K562 (cell line): ENCODE measurements around the gene COPG2. TPM values are rescaled to one million over a fixed set of nuclear protein-coding genes. Genes with fewer than 3 reads are reported as not detected.

ENCODE experiments used
- ATAC-seq: fragments of 200-7000 bp; cut with Tn5 transposase; 3 replicates; pipeline ENCODE4 v1.9.1; 2020; ENCODE audit warnings: moderate library complexity
- BruUV-seq: library from RNA; stranded (reverse); fragments of 400-500 nt; replicated peaks from 2 replicates; lab custom pipeline; 2021; lab: Mats Ljungman, UMichigan
- CTCF ChIA-PET: fragments of 300-600 bp; formaldehyde crosslinking; extraction: SDS; loops from one replicate; lab custom pipeline; 2021; ENCODE audit warnings: low intra/inter-chr PET ratio; lab: Yijun Ruan, JAX
- POLR2A ChIA-PET: fragments of 300-600, 350-650 bp; sonication (Branson Sonifier 250); formaldehyde crosslinking; extraction: SDS; loops from one replicate; lab custom pipeline; 2021; ENCODE audit warnings: antibody characterized with exemption, inconsistent platforms; lab: Yijun Ruan, JAX
- DNase-seq, 4 experiments: peaks; one replicate each; pipeline versions ENCODE4 v3.0.0 to v3.0.0-alpha.2; 2011 to 2018; ENCODE audit warnings: low spot score in 3 of 4, mixed read lengths in 3 of 4; ENCODE audit errors: extremely low read depth in 1 of 4
- FAIRE-seq: peaks from 2 replicates; lab custom pipeline; 2011; peaks lifted over from hg19 to GRCh38; lab: Jason Lieb, UNC
- H2AFZ ChIP-seq: 2 replicates; pipeline ENCODE4 v1.6.0; 2011; ENCODE audit warnings: low read depth, low read length, control low read depth, inconsistent platforms
- H3K27ac ChIP-seq: fragments of 200-600 bp; 3 replicates; pipeline ENCODE4 v1.8.0; 2011; ENCODE audit warnings: low read depth, mild to moderate bottlenecking, control low read depth, inconsistent platforms, low read length, moderate library complexity, mixed read lengths; ENCODE audit errors: extremely low read depth
- H3K27me3 ChIP-seq, 2 experiments: fragments of 300-600 bp in 1 of 2; 2 replicates in 1 of 2; 3 replicates in 1 of 2; pipeline versions ENCODE4 v1.6.0 to v1.8.0; 2011; ENCODE audit warnings: inconsistent platforms in 2 of 2, low read length in 2 of 2, mild to moderate bottlenecking in 1 of 2, mixed read lengths in 1 of 2, moderate library complexity in 1 of 2; ENCODE audit not compliant: control insufficient read depth in 2 of 2, insufficient read depth in 2 of 2
- H3K36me3 ChIP-seq: fragments of 300-600 bp; 3 replicates; pipeline ENCODE4 v1.8.0; 2011; ENCODE audit warnings: mild to moderate bottlenecking, low read length, inconsistent platforms; ENCODE audit not compliant: control insufficient read depth, insufficient read depth
- H3K4me1 ChIP-seq, 2 experiments: fragments of 200-600 bp in 1 of 2; replicated peaks in 1 of 2; 2 replicates in 1 of 2; 3 replicates in 1 of 2; pipeline versions ENCODE4 v1.5.1 to v1.8.0; 2011; ENCODE audit warnings: inconsistent platforms in 2 of 2, low read length in 2 of 2, mild to moderate bottlenecking in 1 of 2, mixed read lengths in 1 of 2, moderate library complexity in 1 of 2; ENCODE audit not compliant: control insufficient read depth in 2 of 2, insufficient read depth in 2 of 2
- H3K4me2 ChIP-seq: 2 replicates; pipeline ENCODE4 v1.6.1; 2011; ENCODE audit warnings: low read length, control low read depth, inconsistent platforms, mixed read lengths; ENCODE audit not compliant: insufficient read depth
- H3K4me3 ChIP-seq: fragments of 200-600 bp; sonication (generic), shearing (Covaris generic); 2 replicates; pipeline ENCODE4 v1.5.1; 2016; ENCODE audit warnings: control low read depth, inconsistent platforms
- H3K79me2 ChIP-seq: fragments of 200-600 bp; 3 replicates; pipeline ENCODE4 v1.8.0; 2011; ENCODE audit warnings: low read length, inconsistent platforms; ENCODE audit not compliant: control insufficient read depth, insufficient read depth
- H3K9ac ChIP-seq, 2 experiments: 2 replicates each; pipeline versions ENCODE4 v1.6.0 to v1.6.1; 2011; ENCODE audit warnings: low read depth in 2 of 2, low read length in 2 of 2, control low read depth in 1 of 2, inconsistent platforms in 1 of 2, mild to moderate bottlenecking in 1 of 2, mixed read lengths in 1 of 2; ENCODE audit not compliant: insufficient read depth in 1 of 2
- H3K9me1 ChIP-seq: one replicate; pipeline ENCODE4 v1.6.0; 2011; ENCODE audit warnings: inconsistent platforms, mild to moderate bottlenecking, low read length, moderate library complexity; ENCODE audit not compliant: control insufficient read depth, insufficient read depth
- H3K9me3 ChIP-seq: replicated peaks from 2 replicates; pipeline ENCODE4 v1.5.1; 2011; ENCODE audit warnings: low read depth, low read length, inconsistent platforms; ENCODE audit not compliant: control insufficient read depth, insufficient read depth
- H4K20me1 ChIP-seq: replicated peaks from 2 replicates; pipeline ENCODE4 v1.6.1; 2011; ENCODE audit warnings: low read length, inconsistent platforms, mixed read lengths; ENCODE audit not compliant: control insufficient read depth, insufficient read depth
- ATF1 ChIP-seq, 2 experiments: fragments of 450-650 bp in 1 of 2; IDR thresholded peaks; 2 replicates each; pipeline ENCODE4 v1.6.1; 2016; ENCODE audit warnings: missing compliant biosample characterization in 1 of 2, missing genetic modification characterization in 1 of 2
- CREBBP ChIP-seq: IDR thresholded peaks from one replicate; pipeline ENCODE4 v1.6.1; 2012; ENCODE audit warnings: low read depth, mild to moderate bottlenecking, control low read depth, inconsistent platforms, low read length
- ETV1 ChIP-seq: fragments of 450-650 bp; conservative IDR thresholded peaks from 2 replicates; pipeline ENCODE4 v1.6.1; 2016; ENCODE audit warnings: missing genetic modification characterization, control low read depth, low read depth, missing compliant biosample characterization
- FOS ChIP-seq: IDR thresholded peaks from 3 replicates; pipeline ENCODE4 v1.6.1; 2011; ENCODE audit not compliant: insufficient read length; ENCODE audit errors: extremely low read depth
- OTX1 ChIP-seq: fragments of 450-650 bp; formaldehyde crosslinking; IDR thresholded peaks from 2 replicates; pipeline ENCODE4 v1.4.0; 2022; ENCODE audit warnings: mild to moderate bottlenecking
- SMC3 ChIP-seq: conservative IDR thresholded peaks from 2 replicates; pipeline ENCODE4 v1.6.1; 2011; ENCODE audit warnings: low read depth, low read length, improper control_type of control experiment; ENCODE audit not compliant: insufficient read depth
- WGBS: fragments of 100-300 bp; shearing (Covaris generic); methylation state at CpG from one replicate; pipeline ENCODE4 v1.1.6; 2016; ENCODE audit warnings: low coverage, mixed read lengths; ENCODE audit not compliant: insufficient coverage; ENCODE audit errors: missing lambda C conversion rate; 5-methylcytosine and 5-hydroxymethylcytosine counted together
- in situ Hi-C: fragments of 300-500 bp; cut with MboI; formaldehyde crosslinking; loops from 4 replicates; pipeline ENCODE4 v1.15.0; 2018; ENCODE audit warnings: inconsistent platforms, mixed read lengths
- intact Hi-C: fragments of 100-400 bp; cut with micrococcal nuclease; formaldehyde crosslinking; loops from 2 replicates; pipeline ENCODE4 v1.14.2; 2022
- polyA plus RNA-seq, 8 experiments: library from polyadenylated mRNA; depleted of rRNA in 4 of 8; stranded (reverse) in 5 of 8; unstranded in 3 of 8; fragments of >200 nt; fragmentation: Nextera tagmentation in 2 of 8; fragmentation: Illumina TruSeq in 1 of 8; extraction: Ambion mirVana in 2 of 8; extraction: Trizol in 1 of 8; gene quantifications; 2 replicates each; pipeline versions ENCODE4 v1.2.1 to v1.2.3, GENCODE V29; 2011 to 2014; ENCODE audit warnings: inconsistent platforms in 1 of 8, missing spikeins in 1 of 8
- total RNA-seq, 7 experiments: library from RNA; depleted of rRNA in 6 of 7; stranded (reverse); fragments of >200 nt in 6 of 7; fragmentation: Illumina TruSeq in 2 of 7; extraction: Trizol in 2 of 7; gene quantifications; 2 replicates each; pipeline versions ENCODE4 v1.2.1 to v1.2.3, GENCODE V29; 2011 to 2021; ENCODE audit warnings: low replicate concordance in 1 of 7
- TF ChIP-seq, protein P1 (sequence below), 3 experiments: IDR thresholded peaks in 2 of 3; conservative IDR thresholded peaks in 1 of 3; 2 replicates each; pipeline ENCODE4 v1.5.1; 2011 to 2012; ENCODE audit warnings: low read length in 3 of 3, mild to moderate bottlenecking in 3 of 3, control low read depth in 2 of 3, improper control_type of control experiment in 1 of 3, inconsistent platforms in 1 of 3, low read depth in 1 of 3, mixed read lengths in 1 of 3, moderate library complexity in 1 of 3; ENCODE audit not compliant: insufficient read depth in 2 of 3

Gene COPG2
- total and polyA plus RNA-seq, 9 of the 15 experiments (the other 6 are each of a cell fraction or from before 2014, with no cell fraction given): 6.6 to 104 (median 32.5) TPM

DNA sequence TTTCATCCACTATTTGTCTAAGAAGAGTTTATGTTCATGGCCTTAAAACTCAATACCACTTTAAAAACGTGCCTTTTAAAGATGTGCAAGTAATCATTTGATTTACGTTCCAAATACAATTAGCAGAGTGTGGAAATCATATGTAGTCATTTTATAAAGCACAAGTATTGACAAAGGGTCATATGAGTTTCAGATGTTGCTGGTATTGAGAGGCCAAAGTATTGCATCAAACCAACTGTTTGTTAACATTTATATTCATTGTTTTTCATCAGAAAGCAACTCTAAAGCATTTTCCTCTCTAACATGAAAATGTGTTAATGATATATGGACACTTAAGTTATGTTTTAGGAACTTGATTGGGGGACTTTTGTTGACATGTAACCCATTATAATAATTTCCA, 29.3 kb upstream of the COPG2 start:
- intact Hi-C loops (loop anchor here (2.0 to 10.0 kb wide), 3 partner anchors 61 to 456 kb away; no protein-coding TSS in a partner anchor), in situ Hi-C loops (no loop called here)
- WGBS: 4% methylated on average over 2 of the region's 2 CpGs
- no peak for TF ChIP-seq OTX1
- no peak overlapping the region for H3K27ac ChIP-seq
- no peaks in the 10 kb centered on the region for H4K20me1 ChIP-seq
- no peak overlapping the region for H3K4me2 ChIP-seq
- no TSS peak for BruUV-seq
- H3K4me1 ChIP-seq: no peaks in the 10 kb centered on the region
- no peaks in the 10 kb centered on the region for H3K9me3 ChIP-seq
- no peaks in the 10 kb centered on the region for H3K36me3 ChIP-seq
- H3K4me3 ChIP-seq: no peak overlapping the region
- no peak for ATAC-seq
- H3K9me1 ChIP-seq: no peaks in the 10 kb centered on the region
- no peak overlapping the region for H3K9ac ChIP-seq
- no peak for FAIRE-seq
- peaks cover 0 to 4% of the 10 kb centered on the region in 2 experiments; a peak in 2 of 5 replicates for H3K27me3 ChIP-seq
- POLR2A ChIA-PET: no interaction called here
- no peak for DNase-seq
- CTCF ChIA-PET: interaction anchor here (0.7 kb wide), 1 partner anchor 626 kb away, joined by 3 read pairs; no protein-coding TSS in a partner anchor
- no peak overlapping the region for H2AFZ ChIP-seq
- no peaks in the 10 kb centered on the region for H3K79me2 ChIP-seq

DNA sequence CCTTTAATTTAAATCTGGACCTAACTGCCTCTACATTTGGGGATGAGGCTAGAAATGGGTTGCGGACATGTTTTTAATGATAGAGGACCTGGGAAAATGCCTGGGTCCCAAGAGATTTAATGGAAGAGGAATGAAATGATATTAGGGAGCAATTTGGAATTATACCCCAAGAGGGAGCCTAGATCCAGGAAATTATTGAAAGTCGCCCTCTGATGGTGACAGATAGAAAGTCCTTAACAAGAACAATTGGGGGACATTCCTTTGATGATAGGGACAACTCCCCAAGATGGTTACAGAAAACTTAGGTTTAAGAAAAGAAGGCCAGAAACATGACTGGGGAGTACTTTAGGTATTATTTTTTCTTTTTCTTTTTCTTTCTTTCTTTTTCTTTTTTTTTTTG, 27.3 kb upstream of the COPG2 start:
- Histone ChIP-seq H3K36me3 (no peaks in the 10 kb centered on the region), H3K9me3 (no peaks in the 10 kb centered on the region), H3K9me1 (no peaks in the 10 kb centered on the region), H3K27me3 (peaks cover 0 to 4% of the 10 kb centered on the region in 2 experiments; a peak in 2 of 5 replicates), H3K4me2 (no peak overlapping the region), H3K27ac (no peak overlapping the region), H3K4me3 (no peak overlapping the region), H4K20me1 (no peaks in the 10 kb centered on the region), H3K9ac (no peak overlapping the region), H2AFZ (no peak overlapping the region), H3K79me2 (no peaks in the 10 kb centered on the region), H3K4me1 (no peaks in the 10 kb centered on the region)
- no peak for FAIRE-seq
- in situ Hi-C loops (no loop called here), intact Hi-C loops (loop anchor here (5.0 to 10.0 kb wide), 2 partner anchors 211 to 454 kb away; no protein-coding TSS in a partner anchor)
- 17% methylated on average over 2 of the region's 2 CpGs for WGBS
- ChIA-PET POLR2A (no interaction called here), CTCF (interaction anchor here (0.7 to 1.6 kb wide), 2 partner anchors 135 to 624 kb away, joined by 4 to 15 read pairs; no protein-coding TSS in a partner anchor)
- peak; percentile 80 for ATAC-seq
- no TSS peak for BruUV-seq
- peak; percentile 36 to 62 (median 50) for DNase-seq
- TF ChIP-seq, protein P1, sequence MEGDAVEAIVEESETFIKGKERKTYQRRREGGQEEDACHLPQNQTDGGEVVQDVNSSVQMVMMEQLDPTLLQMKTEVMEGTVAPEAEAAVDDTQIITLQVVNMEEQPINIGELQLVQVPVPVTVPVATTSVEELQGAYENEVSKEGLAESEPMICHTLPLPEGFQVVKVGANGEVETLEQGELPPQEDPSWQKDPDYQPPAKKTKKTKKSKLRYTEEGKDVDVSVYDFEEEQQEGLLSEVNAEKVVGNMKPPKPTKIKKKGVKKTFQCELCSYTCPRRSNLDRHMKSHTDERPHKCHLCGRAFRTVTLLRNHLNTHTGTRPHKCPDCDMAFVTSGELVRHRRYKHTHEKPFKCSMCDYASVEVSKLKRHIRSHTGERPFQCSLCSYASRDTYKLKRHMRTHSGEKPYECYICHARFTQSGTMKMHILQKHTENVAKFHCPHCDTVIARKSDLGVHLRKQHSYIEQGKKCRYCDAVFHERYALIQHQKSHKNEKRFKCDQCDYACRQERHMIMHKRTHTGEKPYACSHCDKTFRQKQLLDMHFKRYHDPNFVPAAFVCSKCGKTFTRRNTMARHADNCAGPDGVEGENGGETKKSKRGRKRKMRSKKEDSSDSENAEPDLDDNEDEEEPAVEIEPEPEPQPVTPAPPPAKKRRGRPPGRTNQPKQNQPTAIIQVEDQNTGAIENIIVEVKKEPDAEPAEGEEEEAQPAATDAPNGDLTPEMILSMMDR (IDR thresholded peaks at IDR 0.05 in 2 of 3, conservative IDR thresholded peaks at IDR 0.05 in 1 of 3; ENCODE audit: insufficient read depth in 2 of 3, low read depth in 1 of 3, low read length in 3 of 3): peak; percentile 76 to 99 (median 99)
- TF ChIP-seq FOS (no peak), ATF1 (CRISPR knock-in tag; IDR thresholded peaks at IDR 0.05) (no peak), ATF1 (tag; IDR thresholded peaks at IDR 0.05) (0 out of 2 replicates have a peak, but pooled peaks have one; percentile 9), CREBBP (no peak), ETV1 (tag) (0 out of 2 replicates have a peak, but pooled peaks have one; percentile 15), SMC3 (peak; percentile 55)
